Activated CD8-positive, alpha-beta T cell treated with anti-CD3 and anti-CD28 coated beads for 36 hours (primary cell): ENCODE results near the gene RAD50. TPM values are rescaled to one million over a fixed set of nuclear protein-coding genes. Genes with fewer than 3 reads are reported as not detected.

Experiments
- ATAC-seq: fragments of 200-7000 bp; cut with Tn5 transposase; one replicate; pipeline ENCODE4 v1.10.0; 2021; ENCODE audit warnings: mild to moderate bottlenecking, moderate library complexity
- CTCF ChIA-PET: fragments of 350-600 bp; sonication (Branson Sonifier 250); formaldehyde crosslinking; loops from one replicate; lab custom pipeline; 2021; ENCODE audit warnings: antibody characterized with exemption; lab: Charles Lee
- POLR2A ChIA-PET: fragments of 350-600 bp; sonication (Branson Sonifier 250); formaldehyde crosslinking; loops from one replicate; lab custom pipeline; 2021; ENCODE audit warnings: antibody characterized with exemption; lab: Charles Lee
- DNase-seq: peaks from one replicate; pipeline ENCODE4 v3.0.0-alpha.2; 2020
- H3K27ac Mint-ChIP-seq: one replicate; pipeline ENCODE4 v1.8.0; 2021; ENCODE audit warnings: mild to moderate bottlenecking, mixed read lengths
- H3K27me3 Mint-ChIP-seq: one replicate; pipeline ENCODE4 v1.8.0; 2021; ENCODE audit warnings: mixed read lengths
- H3K36me3 Mint-ChIP-seq: one replicate; pipeline ENCODE4 v1.8.0; 2021; ENCODE audit warnings: low read depth, mixed read lengths
- H3K4me1 Mint-ChIP-seq: one replicate; pipeline ENCODE4 v1.8.0; 2021; ENCODE audit warnings: low read depth, mixed read lengths
- H3K4me3 Mint-ChIP-seq: one replicate; pipeline ENCODE4 v1.8.0; 2021; ENCODE audit warnings: mild to moderate bottlenecking, moderate library complexity, mixed read lengths
- H3K9me3 Mint-ChIP-seq: one replicate; pipeline ENCODE4 v1.8.0; 2021; ENCODE audit warnings: mixed read lengths
- CTCF ChIP-seq: fragments of 200-600 bp; IDR thresholded peaks from one replicate; pipeline ENCODE4 v1.8.0; 2022; ENCODE audit warnings: antibody characterized with exemption, mild to moderate bottlenecking
- intact Hi-C: fragments of 100-400 bp; cut with micrococcal nuclease; formaldehyde crosslinking; loops from one replicate; pipeline ENCODE4 v1.10.0; 2022
- total RNA-seq, 2 experiments: library from RNA; stranded (reverse); gene quantifications; one replicate each; pipeline ENCODE4 v1.2.3, GENCODE V29; 2021

The RAD50 gene
- total RNA-seq, 2 experiments from 2014 or later, result 46.4 to 48.9 TPM

- Mint-ChIP-seq H3K27ac (peak overlapping the region; percentile 48), H3K4me1 (peaks cover 28% of the 10 kb centered on the region), H3K27me3 (no peaks in the 10 kb centered on the region), H3K9me3 (no peaks in the 10 kb centered on the region), H3K4me3 (no peak overlapping the region), H3K36me3 (no peaks in the 10 kb centered on the region)
- no peak for TF ChIP-seq CTCF
- intact Hi-C loops, result no loop called here
- ATAC-seq (peak; percentile 45), DNase-seq (no peak)
- ChIA-PET POLR2A (no interaction called here), CTCF (interaction anchor here (1.3 to 1.5 kb wide), 2 partner anchors 9 to 33 kb away, joined by 3 to 4 read pairs; no protein-coding TSS in a partner anchor)
These were observed 119.3 kb downstream of the RAD50 start for GRCh38 chr5:132675936-132676689.

- intact Hi-C loops, result no loop called here
- Mint-ChIP-seq H3K27ac (no peak overlapping the region), H3K4me3 (no peak overlapping the region), H3K36me3 (no peaks in the 10 kb centered on the region), H3K4me1 (peaks cover 28% of the 10 kb centered on the region), H3K9me3 (no peaks in the 10 kb centered on the region), H3K27me3 (no peaks in the 10 kb centered on the region)
- ATAC-seq (no peak), DNase-seq (no peak)
- TF ChIP-seq CTCF, result no peak
- ChIA-PET POLR2A (no interaction called here), CTCF (interaction anchor here (0.6 to 1.5 kb wide), 2 partner anchors 16 to 32 kb away, joined by 3 read pairs; no protein-coding TSS in a partner anchor)
These were observed 120.4 kb downstream of the RAD50 start for GRCh38 chr5:132677191-132677590.

GRCh38 chr5:132677682-132678400 is 121.1 kb downstream of the RAD50 start:
- POLR2A ChIA-PET, result interaction anchor here (1.4 to 1.8 kb wide), 2 partner anchors 11 to 36 kb away, joined by 4 to 6 read pairs; no protein-coding TSS in a partner anchor
- CTCF ChIA-PET, result interaction anchor here (0.8 to 2.3 kb wide), 3 partner anchors 19 to 141 kb away, joined by 3 to 8 read pairs (median 3); no protein-coding TSS in a partner anchor
- Mint-ChIP-seq H3K9me3 (no peaks in the 10 kb centered on the region), H3K4me3 (no peak overlapping the region), H3K27ac (no peak overlapping the region), H3K27me3 (no peaks in the 10 kb centered on the region), H3K4me1 (peaks cover 28% of the 10 kb centered on the region), H3K36me3 (no peaks in the 10 kb centered on the region)
- TF ChIP-seq CTCF, result no peak
- no peak for ATAC-seq
- DNase-seq, result no peak
- intact Hi-C loops, result no loop called here

GRCh38 chr5:132678735-132679134 is 122.0 kb downstream of the RAD50 start:
- no peak overlapping the region for H3K27ac Mint-ChIP-seq
- no peak for TF ChIP-seq CTCF
- no peaks in the 10 kb centered on the region for H3K36me3 Mint-ChIP-seq
- DNase-seq (no peak), ATAC-seq (no peak)
- CTCF ChIA-PET, result interaction anchor here (1.0 to 2.3 kb wide), 4 partner anchors 13 to 142 kb away, joined by 3 to 8 read pairs (median 3); no protein-coding TSS in a partner anchor
- H3K27me3 Mint-ChIP-seq, result no peaks in the 10 kb centered on the region
- peaks cover 23% of the 10 kb centered on the region for H3K4me1 Mint-ChIP-seq
- no peak overlapping the region for H3K4me3 Mint-ChIP-seq
- H3K9me3 Mint-ChIP-seq, result no peaks in the 10 kb centered on the region
- POLR2A ChIA-PET, result interaction anchor here (1.4 to 1.8 kb wide), 2 partner anchors 10 to 37 kb away, joined by 4 to 6 read pairs; no protein-coding TSS in a partner anchor
- intact Hi-C loops, result no loop called here
